ENCODE measurements around the gene SYNDIG1. TPM values are rescaled to one million over a fixed set of nuclear protein-coding genes. Genes with fewer than 3 reads are reported as not detected.

The SYNDIG1 gene
- total and polyA plus RNA-seq, 3 experiments from 2014 or later, result not detected

DNA sequence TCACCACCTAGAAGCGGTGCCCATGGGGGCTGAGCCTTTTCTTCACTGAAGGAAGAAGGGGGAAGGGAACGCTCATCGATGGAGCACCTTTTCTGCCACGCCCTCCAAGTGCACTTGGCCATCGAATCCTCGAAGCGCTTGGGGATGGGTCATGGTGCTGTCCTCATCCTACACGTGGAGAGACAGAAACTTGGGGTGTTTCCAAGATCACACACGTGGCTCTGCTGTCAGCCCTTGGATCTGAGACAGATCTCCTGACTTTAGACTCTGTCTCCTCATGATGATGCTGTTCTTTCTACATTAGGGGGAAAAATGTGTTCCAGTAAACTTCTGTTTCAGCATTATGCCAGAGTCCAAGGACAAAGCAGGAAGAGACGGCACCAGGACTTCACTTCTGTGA, 78.5 kb downstream of the SYNDIG1 start:
- DNase-seq, result no peak
- ChIA-PET POLR2A (no interaction called here), CTCF (no interaction called here)
- Histone ChIP-seq H3K27me3 (ENCODE audit: insufficient read depth, low read length, poor library complexity, severe bottlenecking) (peaks cover 3% of the 10 kb centered on the region), H3K4me3 (ENCODE audit: low read length) (no peak overlapping the region), H3K9me3 (ENCODE audit: low read length) (no peaks in the 10 kb centered on the region), H3K36me3 (ENCODE audit: insufficient read depth, low read length) (no peaks in the 10 kb centered on the region), H3K4me1 (ENCODE audit: insufficient read depth, low read length) (no peaks in the 10 kb centered on the region), H3K27ac (ENCODE audit: low read depth, low read length) (no peak overlapping the region)
- Mint-ChIP-seq H3K27me3 (peaks cover 0 to 12% of the 10 kb centered on the region in 2 donors), H3K27ac (no peak overlapping the region), H3K9me3 (peaks cover 0 to 2% (median 0%) of the 10 kb centered on the region in 5 donors), H3K36me3 (no peaks in the 10 kb centered on the region), H3K4me1 (no peaks in the 10 kb centered on the region), H3K4me3 (no peak overlapping the region)

DNA sequence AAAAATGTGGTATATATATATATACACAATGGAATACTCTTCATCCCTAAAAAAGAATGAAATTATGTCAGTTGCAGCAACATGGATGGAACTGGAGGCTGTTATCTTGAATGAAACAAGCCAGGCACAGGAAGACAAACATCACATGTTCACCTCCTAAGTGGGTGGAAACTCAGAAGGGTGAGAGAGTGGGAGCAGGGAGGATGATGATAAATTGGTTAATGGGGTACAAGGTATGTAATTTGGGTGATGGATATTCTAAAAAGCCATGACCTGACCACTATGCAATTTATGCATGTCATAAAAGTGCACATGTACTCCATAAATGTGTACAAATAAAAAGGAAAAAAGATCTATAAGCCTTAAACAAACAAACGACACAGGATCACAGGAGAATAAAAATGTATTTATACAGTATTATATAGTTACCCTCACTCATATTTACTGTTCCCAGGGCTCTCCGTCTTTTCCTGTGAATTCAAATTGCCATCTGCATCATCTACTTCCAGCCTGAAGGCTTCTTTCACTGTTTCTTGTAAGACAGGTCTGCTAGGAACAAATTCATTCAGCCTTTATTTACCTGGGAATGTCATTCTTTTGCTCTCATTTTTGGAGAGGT, 89.8 kb downstream of the SYNDIG1 start:
- no peaks in the 10 kb centered on the region for H3K4me1 Mint-ChIP-seq
- no peak overlapping the region for H3K4me3 Mint-ChIP-seq
- Histone ChIP-seq H3K9me3 (ENCODE audit: low read length) (no peaks in the 10 kb centered on the region), H3K27ac (ENCODE audit: low read depth, low read length) (no peak overlapping the region), H3K27me3 (ENCODE audit: insufficient read depth, low read length, poor library complexity, severe bottlenecking) (no peaks in the 10 kb centered on the region), H3K36me3 (ENCODE audit: insufficient read depth, low read length) (no peaks in the 10 kb centered on the region), H3K4me1 (ENCODE audit: insufficient read depth, low read length) (no peaks in the 10 kb centered on the region), H3K4me3 (ENCODE audit: low read length) (no peak overlapping the region)
- peaks cover 4 to 21% (median 16%) of the 10 kb centered on the region in 5 donors for H3K9me3 Mint-ChIP-seq
- no peaks in the 10 kb centered on the region for H3K36me3 Mint-ChIP-seq
- peaks cover 9 to 12% of the 10 kb centered on the region in 2 donors for H3K27me3 Mint-ChIP-seq
- CTCF ChIA-PET, result no interaction called here
- POLR2A ChIA-PET, result no interaction called here
- DNase-seq, result no peak
- no peak overlapping the region for H3K27ac Mint-ChIP-seq

DNA sequence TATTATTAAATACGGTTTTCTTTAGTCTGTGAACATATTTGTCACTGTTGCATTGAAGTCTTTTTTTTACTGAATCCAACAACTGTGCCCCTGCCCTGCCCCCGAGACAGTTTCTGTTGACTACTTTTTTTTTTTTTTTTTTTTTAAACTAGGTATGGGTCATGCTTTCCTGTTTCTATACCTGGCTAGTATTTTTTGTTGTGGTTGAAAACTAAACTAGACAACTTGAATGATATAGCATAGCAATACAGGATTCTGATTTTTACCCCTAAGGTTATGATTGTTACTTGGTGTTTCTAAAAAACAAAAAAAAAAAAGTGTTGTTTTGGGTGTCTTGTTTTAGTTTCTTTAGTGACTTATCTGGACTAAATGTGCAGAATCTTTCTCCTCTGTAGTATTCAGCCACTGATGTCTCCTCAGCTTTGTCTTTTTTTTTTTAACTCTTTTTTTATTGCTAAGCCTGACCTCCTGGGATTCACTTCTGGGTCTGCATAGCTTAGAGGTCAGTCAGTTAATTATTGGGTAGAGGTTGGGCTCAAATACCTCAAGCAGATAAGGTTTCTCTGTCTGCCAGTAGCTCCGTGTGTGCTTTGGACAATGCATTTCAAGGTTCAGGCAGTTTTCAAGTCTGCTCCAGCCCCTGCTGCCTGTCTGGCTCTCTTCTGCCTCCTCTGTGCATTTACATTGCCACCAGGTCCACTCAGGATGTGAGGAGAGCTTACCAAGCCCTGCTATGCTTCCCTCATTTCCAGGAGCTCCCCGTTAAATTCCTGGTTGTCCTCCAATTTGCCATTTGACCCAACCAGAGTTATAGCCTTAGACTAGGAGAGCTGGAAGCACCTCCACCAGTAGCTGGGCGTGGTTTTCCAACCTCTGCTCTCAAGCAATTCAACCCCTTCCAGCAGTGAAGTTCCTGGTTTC, 91.4 kb downstream of the SYNDIG1 start:
- Histone ChIP-seq H3K9me3 (ENCODE audit: low read length) (no peaks in the 10 kb centered on the region), H3K36me3 (ENCODE audit: insufficient read depth, low read length) (no peaks in the 10 kb centered on the region), H3K27me3 (ENCODE audit: insufficient read depth, low read length, poor library complexity, severe bottlenecking) (no peaks in the 10 kb centered on the region), H3K27ac (ENCODE audit: low read depth, low read length) (no peak overlapping the region), H3K4me3 (ENCODE audit: low read length) (no peak overlapping the region), H3K4me1 (ENCODE audit: insufficient read depth, low read length) (no peaks in the 10 kb centered on the region)
- Mint-ChIP-seq H3K27me3 (peaks cover 15 to 16% of the 10 kb centered on the region in 2 donors), H3K4me1 (no peaks in the 10 kb centered on the region), H3K36me3 (no peaks in the 10 kb centered on the region), H3K4me3 (no peak overlapping the region), H3K27ac (no peak overlapping the region), H3K9me3 (peaks cover 7 to 25% (median 17%) of the 10 kb centered on the region in 5 donors)
- POLR2A ChIA-PET, result no interaction called here
- CTCF ChIA-PET, result no interaction called here
- DNase-seq, result no peak

DNA sequence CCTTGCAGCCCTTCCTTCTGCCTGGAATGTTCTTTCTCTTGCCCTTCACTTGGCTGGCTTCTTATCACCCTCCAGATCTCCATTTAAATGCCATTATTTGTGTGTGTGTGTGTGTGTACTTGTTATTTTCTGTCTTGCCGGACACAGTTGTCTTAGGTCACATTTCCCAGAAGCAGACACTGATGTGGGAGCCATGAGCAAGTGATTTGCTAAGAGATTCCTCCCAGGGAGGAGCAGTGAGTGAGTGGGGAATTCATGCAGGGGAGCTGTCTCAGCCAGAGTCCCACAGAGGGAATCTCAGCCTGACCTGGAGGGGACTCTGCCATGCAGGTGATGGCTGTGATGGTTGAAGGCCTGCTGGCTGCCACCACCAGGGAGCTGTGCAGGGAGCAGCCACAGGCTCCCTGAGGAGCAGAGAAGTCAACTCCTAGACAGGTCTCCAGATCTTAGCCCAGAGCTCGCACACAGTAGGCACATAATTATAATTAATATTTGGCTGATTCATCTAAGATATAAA, 96.5 kb downstream of the SYNDIG1 start:
- Histone ChIP-seq H3K36me3 (ENCODE audit: insufficient read depth, low read length) (no peaks in the 10 kb centered on the region), H3K27me3 (ENCODE audit: insufficient read depth, low read length, poor library complexity, severe bottlenecking) (no peaks in the 10 kb centered on the region), H3K9me3 (ENCODE audit: low read length) (no peaks in the 10 kb centered on the region), H3K4me1 (ENCODE audit: insufficient read depth, low read length) (no peaks in the 10 kb centered on the region), H3K4me3 (ENCODE audit: low read length) (no peak overlapping the region), H3K27ac (ENCODE audit: low read depth, low read length) (no peak overlapping the region)
- H3K27me3 Mint-ChIP-seq, result peaks cover 11 to 15% of the 10 kb centered on the region in 2 donors
- ChIA-PET CTCF (no interaction called here), POLR2A (no interaction called here)
- H3K27ac Mint-ChIP-seq, result no peak overlapping the region
- DNase-seq, result no peak
- peaks cover 7 to 17% (median 15%) of the 10 kb centered on the region in 5 donors for H3K9me3 Mint-ChIP-seq
- H3K4me3 Mint-ChIP-seq, result no peak overlapping the region
- no peaks in the 10 kb centered on the region for H3K4me1 Mint-ChIP-seq
- no peaks in the 10 kb centered on the region for H3K36me3 Mint-ChIP-seq

DNA sequence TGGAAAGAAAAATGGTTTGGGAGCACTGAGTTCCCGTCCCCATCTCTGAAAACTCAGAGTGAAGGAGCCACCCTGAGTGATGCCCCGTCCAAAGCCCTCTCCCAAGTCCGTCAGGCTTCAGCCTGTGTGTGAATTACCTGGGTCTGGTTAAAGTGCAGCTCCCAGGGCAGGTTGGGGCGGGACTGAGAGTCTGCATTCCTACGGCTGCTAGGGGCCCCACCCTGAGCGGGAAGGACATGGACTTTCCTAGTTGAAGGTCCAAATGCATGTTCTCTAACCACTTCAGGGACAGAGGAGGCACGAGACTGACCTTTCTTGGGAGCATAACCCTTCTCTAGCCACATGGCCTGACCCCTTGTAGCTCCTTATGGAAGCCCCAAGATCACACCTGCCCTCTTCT, 97.2 kb downstream of the SYNDIG1 start:
- no peak overlapping the region for H3K4me3 Mint-ChIP-seq
- H3K36me3 Mint-ChIP-seq, result no peaks in the 10 kb centered on the region
- H3K27ac Mint-ChIP-seq, result no peak overlapping the region
- ChIA-PET POLR2A (no interaction called here), CTCF (no interaction called here)
- Histone ChIP-seq H3K27me3 (ENCODE audit: insufficient read depth, low read length, poor library complexity, severe bottlenecking) (no peaks in the 10 kb centered on the region), H3K9me3 (ENCODE audit: low read length) (no peaks in the 10 kb centered on the region), H3K27ac (ENCODE audit: low read depth, low read length) (no peak overlapping the region), H3K4me3 (ENCODE audit: low read length) (no peak overlapping the region), H3K4me1 (ENCODE audit: insufficient read depth, low read length) (no peaks in the 10 kb centered on the region), H3K36me3 (ENCODE audit: insufficient read depth, low read length) (no peaks in the 10 kb centered on the region)
- no peak for DNase-seq
- peaks cover 6 to 8% of the 10 kb centered on the region in 2 donors for H3K27me3 Mint-ChIP-seq
- no peaks in the 10 kb centered on the region for H3K4me1 Mint-ChIP-seq
- H3K9me3 Mint-ChIP-seq, result peaks cover 7 to 17% (median 15%) of the 10 kb centered on the region in 5 donors

DNA sequence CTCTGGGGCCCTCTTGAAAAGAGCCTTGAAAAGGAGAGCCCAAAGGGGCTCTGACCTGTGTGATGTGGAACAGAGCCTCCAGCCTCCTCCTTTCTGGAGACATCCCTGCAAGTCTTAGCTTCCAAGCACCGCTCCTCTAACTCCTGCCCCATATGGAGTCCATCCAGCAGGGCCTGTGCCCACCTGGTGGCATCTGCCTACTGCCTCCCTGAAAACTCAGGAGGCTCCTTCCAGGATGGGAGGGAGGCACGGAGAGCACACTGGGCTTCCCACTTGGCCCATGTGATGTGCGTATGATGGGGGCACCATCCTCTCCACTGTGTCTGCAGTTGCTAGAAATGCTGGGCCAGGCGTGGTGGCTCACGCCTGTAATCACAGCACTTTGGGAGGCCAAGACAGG, 98.1 kb downstream of the SYNDIG1 start:
- H3K27me3 ChIP-seq (ENCODE audit: insufficient read depth, low read length, poor library complexity, severe bottlenecking), result no peaks in the 10 kb centered on the region
- Mint-ChIP-seq H3K4me1 (no peaks in the 10 kb centered on the region), H3K4me3 (peak overlapping the region in 1 of 7 donors; percentile 36), H3K36me3 (no peaks in the 10 kb centered on the region), H3K9me3 (peaks cover 7 to 15% (median 13%) of the 10 kb centered on the region in 5 donors), H3K27ac (no peak overlapping the region), H3K27me3 (peaks cover 6 to 8% of the 10 kb centered on the region in 2 donors)
- CTCF ChIA-PET, result no interaction called here
- H3K27ac ChIP-seq (ENCODE audit: low read depth, low read length), result no peak overlapping the region
- no peak for DNase-seq
- H3K4me3 ChIP-seq (ENCODE audit: low read length), result no peak overlapping the region
- no peaks in the 10 kb centered on the region for H3K4me1 ChIP-seq (ENCODE audit: insufficient read depth, low read length)
- H3K9me3 ChIP-seq (ENCODE audit: low read length), result no peaks in the 10 kb centered on the region
- H3K36me3 ChIP-seq (ENCODE audit: insufficient read depth, low read length), result no peaks in the 10 kb centered on the region
- POLR2A ChIA-PET, result no interaction called here

DNA sequence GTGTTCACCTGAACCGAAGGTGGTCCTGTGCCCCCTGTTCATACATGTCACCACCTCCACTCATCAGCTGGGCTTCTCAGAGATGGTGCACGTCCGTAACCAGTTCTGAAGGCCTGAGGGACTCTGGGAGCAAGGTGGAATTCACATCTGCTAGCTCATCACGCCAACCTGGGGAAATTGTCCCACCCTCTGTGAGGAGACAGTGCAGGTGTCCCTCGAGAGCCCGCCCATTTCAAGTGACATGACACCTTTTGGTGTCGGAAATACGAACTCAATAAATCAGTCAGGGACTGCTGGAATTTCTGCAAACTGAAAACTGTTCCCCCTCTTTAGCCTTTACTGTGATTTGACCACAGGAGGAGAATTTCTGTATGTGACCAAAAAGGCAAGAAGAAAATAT, 99.4 kb downstream of the SYNDIG1 start:
- POLR2A ChIA-PET, result no interaction called here
- no peaks in the 10 kb centered on the region for H3K4me1 ChIP-seq (ENCODE audit: insufficient read depth, low read length)
- H3K27ac ChIP-seq (ENCODE audit: low read depth, low read length), result no peak overlapping the region
- no peak overlapping the region for H3K4me3 ChIP-seq (ENCODE audit: low read length)
- no peaks in the 10 kb centered on the region for H3K9me3 ChIP-seq (ENCODE audit: low read length)
- no peaks in the 10 kb centered on the region for H3K4me1 Mint-ChIP-seq
- no peaks in the 10 kb centered on the region for H3K36me3 ChIP-seq (ENCODE audit: insufficient read depth, low read length)
- no peak overlapping the region for H3K27ac Mint-ChIP-seq
- no peak overlapping the region for H3K4me3 Mint-ChIP-seq
- no peaks in the 10 kb centered on the region for H3K27me3 ChIP-seq (ENCODE audit: insufficient read depth, low read length, poor library complexity, severe bottlenecking)
- H3K36me3 Mint-ChIP-seq, result no peaks in the 10 kb centered on the region
- peaks cover 6 to 8% of the 10 kb centered on the region in 2 donors for H3K27me3 Mint-ChIP-seq
- CTCF ChIA-PET, result no interaction called here
- peaks cover 2 to 5% (median 3%) of the 10 kb centered on the region in 5 donors for H3K9me3 Mint-ChIP-seq
- DNase-seq, result no peak

DNA sequence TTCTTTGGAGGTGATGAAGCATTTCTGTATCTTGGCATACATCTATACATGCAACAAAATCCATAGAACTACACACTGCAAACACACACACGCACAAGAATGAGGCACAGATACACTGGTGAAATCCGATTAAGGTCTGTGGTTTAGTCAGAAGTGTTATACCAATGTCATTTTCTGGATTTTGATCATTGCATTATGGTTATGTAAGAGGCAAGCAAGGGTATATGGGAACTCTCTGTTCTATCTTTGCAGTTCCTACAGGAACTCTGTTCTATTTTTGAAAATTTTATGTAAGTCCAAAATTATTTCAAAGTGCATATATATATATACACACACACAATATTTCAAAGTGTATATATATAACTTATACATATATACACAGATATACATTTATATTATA, 101.7 kb downstream of the SYNDIG1 start:
- CTCF ChIA-PET, result no interaction called here
- no peaks in the 10 kb centered on the region for H3K4me1 Mint-ChIP-seq
- H3K9me3 Mint-ChIP-seq, result no peaks in the 10 kb centered on the region
- H3K4me3 Mint-ChIP-seq, result no peak overlapping the region
- Histone ChIP-seq H3K4me1 (ENCODE audit: insufficient read depth, low read length) (no peaks in the 10 kb centered on the region), H3K9me3 (ENCODE audit: low read length) (no peaks in the 10 kb centered on the region), H3K27me3 (ENCODE audit: insufficient read depth, low read length, poor library complexity, severe bottlenecking) (no peaks in the 10 kb centered on the region), H3K27ac (ENCODE audit: low read depth, low read length) (no peak overlapping the region), H3K4me3 (ENCODE audit: low read length) (no peak overlapping the region), H3K36me3 (ENCODE audit: insufficient read depth, low read length) (no peaks in the 10 kb centered on the region)
- no peak for DNase-seq
- peaks cover 0 to 5% of the 10 kb centered on the region in 2 donors for H3K27me3 Mint-ChIP-seq
- no peaks in the 10 kb centered on the region for H3K36me3 Mint-ChIP-seq
- H3K27ac Mint-ChIP-seq, result no peak overlapping the region
- POLR2A ChIA-PET, result no interaction called here
